Adipocyte (in vitro differentiated cells): ENCODE results near the gene SIN3B.
A peak's percentile ranks its signal among the peaks of the same experiment; 100 is the strongest.

Experiments used
- DNase-seq: peaks from one replicate; pipeline ENCODE4 v3.0.0-alpha.2; 2015; ENCODE audit warnings: low read depth
- H3K27me3 ChIP-seq: replicated peaks from 2 replicates; pipeline ENCODE4 v1.7.0; 2013; ENCODE audit warnings: mild to moderate bottlenecking, low read length, moderate library complexity; ENCODE audit not compliant: control insufficient read depth, insufficient read depth
- H3K36me3 ChIP-seq: 2 replicates; pipeline ENCODE4 v1.7.0; 2013; ENCODE audit warnings: low read length, mild to moderate bottlenecking, moderate library complexity; ENCODE audit not compliant: control insufficient read depth, insufficient read depth, severe bottlenecking
- H3K4me1 ChIP-seq: 2 replicates; pipeline ENCODE4 v1.7.0; 2013; ENCODE audit warnings: mild to moderate bottlenecking, low read length, moderate library complexity; ENCODE audit not compliant: control insufficient read depth, insufficient read depth
- H3K4me3 ChIP-seq: 2 replicates; pipeline ENCODE4 v1.7.0; 2013; ENCODE audit warnings: mild to moderate bottlenecking, low read length, moderate library complexity
- H3K9ac ChIP-seq: 2 replicates; pipeline ENCODE4 v1.7.0; 2013; ENCODE audit warnings: mild to moderate bottlenecking, low read length, moderate library complexity
- H3K9me3 ChIP-seq: 2 replicates; pipeline ENCODE4 v1.7.0; 2013; ENCODE audit warnings: mild to moderate bottlenecking, low read length, moderate library complexity; ENCODE audit not compliant: control insufficient read depth

SIN3B gene

DNA sequence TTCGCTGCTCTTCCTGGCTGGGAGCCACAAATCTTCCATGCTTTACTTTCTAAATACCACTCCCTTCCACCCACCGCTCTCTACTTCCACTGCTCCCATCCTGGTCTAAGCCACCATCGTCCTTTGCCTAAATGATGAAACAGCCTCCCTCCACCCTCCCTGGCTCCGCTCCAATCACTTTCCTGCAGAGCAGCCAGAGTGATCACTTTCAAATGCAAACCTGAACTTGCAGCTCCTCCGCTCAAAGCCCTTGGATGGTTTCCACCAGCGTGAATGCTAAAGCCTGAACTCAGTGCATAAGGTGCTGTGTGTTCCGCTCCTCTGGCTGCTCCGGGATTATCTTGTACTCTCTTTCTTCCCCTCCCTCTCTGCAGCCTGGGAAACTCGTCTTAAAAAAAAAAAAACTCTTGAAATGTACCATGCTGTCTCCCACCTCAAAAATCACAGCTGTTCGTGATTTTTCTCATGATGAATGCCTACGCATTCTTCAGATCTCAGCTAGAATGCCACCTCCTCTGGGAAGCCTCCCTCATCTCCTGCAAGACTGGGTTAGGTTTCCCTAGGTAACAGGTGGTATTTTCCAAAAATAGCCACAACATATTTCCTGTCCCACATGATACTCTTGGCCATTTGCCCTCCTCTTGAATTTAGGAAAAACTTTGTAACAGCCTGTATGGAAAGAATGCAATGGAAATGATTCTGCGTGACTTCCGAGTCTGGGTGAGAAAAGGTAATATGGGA is 3.7 kb upstream of the SIN3B start:
- Histone ChIP-seq H3K9me3 (no peaks in the 10 kb centered on the region), H3K9ac (peak overlapping the region; percentile 47), H3K27me3 (no peaks in the 10 kb centered on the region), H3K4me3 (peak overlapping the region; percentile 76), H3K4me1 (peaks cover 30% of the 10 kb centered on the region), H3K36me3 (no peaks in the 10 kb centered on the region)
- DNase-seq: peak; percentile 76

DNA sequence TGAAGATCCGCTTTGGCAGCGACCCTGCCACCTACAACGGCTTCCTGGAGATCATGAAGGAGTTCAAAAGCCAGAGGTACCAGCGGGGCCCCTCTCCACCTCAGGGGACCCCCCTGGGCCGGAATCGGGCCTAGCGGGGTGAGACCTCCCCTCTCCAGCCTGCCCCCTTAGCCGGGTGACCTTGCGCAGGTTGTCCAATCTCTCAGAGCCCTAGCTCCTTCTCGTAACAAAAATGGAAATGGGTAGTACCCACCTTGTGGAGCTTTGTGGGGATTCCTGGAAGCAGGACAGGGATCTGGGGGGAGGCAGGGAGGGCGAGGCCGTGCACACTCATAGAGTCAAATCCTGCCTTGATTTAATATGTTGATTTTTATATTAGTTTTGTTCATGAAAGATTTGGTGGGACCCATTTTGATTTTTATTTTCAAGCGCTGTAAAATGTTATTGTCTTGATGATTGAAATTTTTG is 658 bp downstream of the SIN3B start:
- Histone ChIP-seq H3K36me3 (peaks cover 34% of the 10 kb centered on the region), H3K4me3 (peak overlapping the region; percentile 93), H3K9ac (peak overlapping the region; percentile 95), H3K4me1 (peaks cover 20% of the 10 kb centered on the region), H3K9me3 (no peaks in the 10 kb centered on the region), H3K27me3 (no peaks in the 10 kb centered on the region)
- DNase-seq: peak; percentile 25

DNA sequence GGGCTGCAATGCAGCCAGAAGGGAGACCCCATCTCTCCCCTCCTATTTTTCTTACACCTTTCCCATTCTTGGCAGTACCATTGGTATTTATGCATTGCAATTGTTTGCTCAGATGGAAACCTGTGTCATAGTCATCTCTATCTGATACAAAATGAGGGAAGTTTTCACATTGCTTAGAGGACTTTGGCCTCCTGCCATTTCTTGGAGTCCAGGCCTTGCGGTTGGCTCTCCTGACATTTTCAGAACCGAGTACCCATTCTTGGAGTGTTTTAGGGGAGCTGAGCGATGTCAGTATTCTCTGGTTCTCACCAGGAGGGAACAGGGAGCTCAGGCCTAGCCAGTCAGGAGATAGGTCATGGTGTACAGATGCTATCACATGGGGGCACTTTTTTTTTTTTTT is 1.5 kb downstream of the SIN3B start:
- DNase-seq: peak; percentile 4
- H3K9ac ChIP-seq: peak overlapping the region; percentile 95
- H3K27me3 ChIP-seq: no peaks in the 10 kb centered on the region
- peaks cover 35% of the 10 kb centered on the region for H3K36me3 ChIP-seq
- peaks cover 12% of the 10 kb centered on the region for H3K4me1 ChIP-seq
- H3K9me3 ChIP-seq: no peaks in the 10 kb centered on the region
- H3K4me3 ChIP-seq: peak overlapping the region; percentile 93

DNA sequence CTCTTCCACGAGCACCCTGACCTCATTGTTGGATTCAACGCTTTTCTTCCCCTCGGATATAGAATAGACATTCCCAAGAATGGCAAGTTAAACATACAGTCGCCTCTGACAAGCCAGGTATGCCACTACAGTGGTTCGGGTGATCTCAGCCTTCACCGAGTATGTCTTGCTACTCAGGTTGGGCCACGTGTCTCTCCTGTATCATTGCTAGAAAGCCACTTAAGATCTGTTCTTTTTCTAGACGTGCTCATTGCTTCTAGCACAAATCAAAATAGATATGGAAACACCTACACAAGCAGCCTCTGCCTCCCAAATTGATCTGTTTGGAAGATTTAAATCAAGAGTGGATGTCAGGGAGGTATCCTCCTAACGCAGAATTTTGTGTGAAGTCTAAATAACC is 2.3 kb downstream of the SIN3B start:
- peaks cover 44% of the 10 kb centered on the region for H3K36me3 ChIP-seq
- H3K27me3 ChIP-seq: no peaks in the 10 kb centered on the region
- no peak overlapping the region for H3K4me3 ChIP-seq
- no peak for DNase-seq
- peaks cover 18% of the 10 kb centered on the region for H3K4me1 ChIP-seq
- H3K9me3 ChIP-seq: no peaks in the 10 kb centered on the region
- no peak overlapping the region for H3K9ac ChIP-seq

DNA sequence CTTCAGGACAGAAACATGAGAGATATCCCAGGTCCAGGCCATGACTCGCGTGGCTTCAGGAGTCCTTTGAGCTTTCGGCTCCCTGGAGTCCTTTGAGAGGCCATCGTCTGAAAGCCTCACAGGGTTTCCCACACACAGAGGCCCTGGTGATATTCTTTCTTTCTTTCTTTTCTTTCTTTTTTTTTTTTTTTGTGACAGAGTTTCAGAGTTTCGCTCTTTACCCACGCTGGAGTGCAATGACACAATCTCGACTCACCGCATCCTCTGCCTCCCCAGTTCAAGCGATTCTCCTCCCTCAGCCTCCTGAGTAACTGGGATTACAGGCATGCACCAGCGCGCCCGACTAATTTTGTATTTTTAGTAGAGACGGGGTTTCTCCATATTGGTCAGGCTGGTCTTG is 5.5 kb downstream of the SIN3B start:
- no peak for DNase-seq
- H3K9me3 ChIP-seq: no peaks in the 10 kb centered on the region
- H3K27me3 ChIP-seq: no peaks in the 10 kb centered on the region
- peaks cover 20% of the 10 kb centered on the region for H3K4me1 ChIP-seq
- no peak overlapping the region for H3K4me3 ChIP-seq
- H3K9ac ChIP-seq: no peak overlapping the region
- peaks cover 73% of the 10 kb centered on the region for H3K36me3 ChIP-seq

DNA sequence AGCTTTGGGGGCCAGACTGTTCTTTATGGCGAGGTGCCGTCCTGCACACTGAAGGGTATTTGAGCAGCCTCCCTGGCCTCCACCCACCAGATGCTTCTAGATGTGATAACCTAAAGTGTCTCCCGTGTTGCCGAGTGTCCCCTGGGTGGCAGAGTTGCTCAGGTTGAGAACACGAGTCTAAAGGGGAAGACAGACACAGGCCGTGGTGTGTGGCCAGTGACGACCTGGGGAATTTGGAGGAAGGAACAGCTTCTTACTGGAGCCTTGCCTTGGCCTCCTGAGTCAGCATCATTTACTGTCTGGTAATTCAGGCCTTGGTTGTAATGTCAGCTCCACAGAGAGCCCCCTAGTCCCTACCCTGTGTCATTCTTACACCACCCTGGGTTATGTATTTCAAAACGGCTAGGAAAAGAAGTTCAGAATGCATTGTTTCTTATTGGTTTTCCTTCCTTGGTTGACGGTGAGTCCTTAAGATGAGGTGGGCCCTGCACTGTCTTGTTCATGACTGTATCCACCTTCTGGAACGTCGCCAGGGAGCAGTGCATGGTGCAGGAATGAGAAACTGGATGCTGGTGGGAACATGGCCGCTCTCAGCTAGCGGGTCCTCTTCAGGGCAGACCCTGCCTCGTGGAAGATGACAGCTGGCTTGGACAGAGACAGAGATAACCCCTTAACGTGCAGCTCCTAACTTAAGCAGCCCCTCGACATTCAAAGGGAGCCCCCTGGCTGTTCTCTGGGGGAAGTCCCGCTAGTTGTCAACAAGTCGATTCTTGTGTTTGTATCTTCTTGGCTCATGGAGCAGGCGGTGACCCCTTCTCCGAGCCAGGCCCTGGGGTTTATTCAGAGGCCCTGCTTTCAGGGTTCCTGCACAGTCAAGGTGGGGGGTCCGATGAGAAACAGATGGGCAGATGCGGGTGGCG is 7.2 kb downstream of the SIN3B start:
- Histone ChIP-seq H3K4me1 (peaks cover 10% of the 10 kb centered on the region), H3K9ac (no peak overlapping the region), H3K27me3 (no peaks in the 10 kb centered on the region), H3K9me3 (no peaks in the 10 kb centered on the region), H3K36me3 (peaks cover 84% of the 10 kb centered on the region), H3K4me3 (no peak overlapping the region)
- DNase-seq: no peak

DNA sequence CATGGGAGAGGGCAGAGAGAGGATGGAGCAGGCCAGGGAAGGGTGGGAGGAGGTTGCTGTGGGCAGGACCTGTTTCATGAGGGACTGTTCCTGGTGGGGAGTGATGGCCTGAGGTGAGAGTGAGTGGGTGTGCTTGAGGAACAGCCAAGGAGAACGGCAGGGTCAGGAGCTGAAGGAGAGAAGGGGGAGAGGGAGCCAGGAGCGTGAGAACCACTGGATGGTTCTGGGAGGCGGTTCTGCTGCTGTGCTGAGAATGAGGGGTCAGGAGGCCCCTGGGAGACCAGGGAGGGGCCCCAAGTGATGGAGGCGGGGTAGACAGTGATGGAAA is 7.8 kb downstream of the SIN3B start:
- Histone ChIP-seq H3K9ac (no peak overlapping the region), H3K4me3 (no peak overlapping the region), H3K36me3 (peaks cover 84% of the 10 kb centered on the region), H3K4me1 (peaks cover 10% of the 10 kb centered on the region), H3K27me3 (no peaks in the 10 kb centered on the region), H3K9me3 (no peaks in the 10 kb centered on the region)
- DNase-seq: no peak

DNA sequence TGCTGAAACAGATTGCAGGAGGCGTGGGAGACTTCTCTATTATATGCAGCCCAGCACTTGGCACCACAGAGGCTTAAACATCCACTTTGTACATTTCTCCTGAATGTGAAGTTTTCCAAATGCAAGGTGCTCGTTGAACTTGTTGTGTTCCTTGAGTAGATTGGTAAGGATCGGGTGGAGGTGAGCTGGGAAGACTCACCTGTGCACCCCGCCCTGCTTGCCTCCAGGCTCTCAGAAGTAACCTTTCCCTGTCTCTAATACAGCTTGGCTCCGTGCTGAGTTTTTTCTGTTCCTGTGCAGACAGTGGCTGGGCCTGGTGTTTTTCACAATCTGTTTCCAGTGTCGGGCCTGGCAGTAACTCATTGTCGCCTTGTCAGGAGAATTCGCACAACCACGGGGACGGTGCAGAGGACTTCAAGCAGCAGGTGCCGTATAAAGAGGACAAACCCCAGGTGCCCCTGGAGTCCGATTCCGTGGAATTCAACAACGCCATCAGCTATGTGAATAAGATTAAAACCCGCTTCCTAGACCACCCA is 12.3 kb downstream of the SIN3B start:
- no peaks in the 10 kb centered on the region for H3K27me3 ChIP-seq
- no peak for DNase-seq
- H3K4me1 ChIP-seq: peaks cover 2% of the 10 kb centered on the region
- H3K4me3 ChIP-seq: no peak overlapping the region
- no peaks in the 10 kb centered on the region for H3K9me3 ChIP-seq
- peaks cover 92% of the 10 kb centered on the region for H3K36me3 ChIP-seq
- H3K9ac ChIP-seq: no peak overlapping the region

DNA sequence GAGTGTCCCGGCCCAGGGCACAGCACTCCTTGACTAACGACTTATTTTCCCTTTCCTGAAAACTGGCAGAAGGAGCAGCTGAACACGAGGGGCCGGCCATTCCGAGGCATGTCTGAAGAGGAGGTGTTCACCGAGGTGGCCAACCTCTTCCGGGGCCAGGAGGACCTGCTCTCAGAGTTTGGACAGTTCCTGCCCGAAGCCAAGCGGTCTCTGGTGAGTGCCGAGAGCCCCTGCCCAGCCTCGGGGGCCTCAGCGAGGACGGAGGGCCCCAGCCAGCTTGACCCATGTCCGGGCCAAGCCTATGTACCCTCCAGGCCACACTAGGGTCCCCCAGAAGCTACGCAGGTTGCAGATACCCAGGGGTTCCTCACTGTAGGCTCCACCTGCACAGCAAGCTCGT is 17.7 kb downstream of the SIN3B start:
- Histone ChIP-seq H3K4me1 (peaks cover 11% of the 10 kb centered on the region), H3K4me3 (no peak overlapping the region), H3K9me3 (no peaks in the 10 kb centered on the region), H3K9ac (no peak overlapping the region), H3K27me3 (no peaks in the 10 kb centered on the region), H3K36me3 (peaks cover 92% of the 10 kb centered on the region)
- DNase-seq: no peak

DNA sequence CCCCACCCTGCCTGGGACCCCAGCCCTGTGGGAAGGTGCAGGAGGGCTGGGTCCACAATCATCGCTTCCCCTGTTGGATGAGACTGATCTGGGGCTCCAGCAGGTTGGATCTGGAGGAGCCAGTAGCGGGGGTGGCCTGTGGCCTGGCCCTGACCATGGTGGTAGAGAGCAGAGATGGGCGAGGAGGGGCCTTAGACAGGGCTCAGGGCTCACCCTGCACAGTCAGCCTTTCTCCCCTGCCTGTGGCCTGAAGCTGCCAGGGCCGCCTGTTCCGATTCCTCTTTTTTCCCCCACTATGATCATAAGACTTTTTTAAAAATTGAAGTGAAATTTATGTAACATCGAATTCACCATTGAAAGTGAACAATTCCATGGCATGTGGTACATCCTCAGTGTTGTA is 18.2 kb downstream of the SIN3B start:
- no peak for DNase-seq
- Histone ChIP-seq H3K36me3 (peaks cover 92% of the 10 kb centered on the region), H3K4me1 (peaks cover 11% of the 10 kb centered on the region), H3K27me3 (no peaks in the 10 kb centered on the region), H3K9me3 (no peaks in the 10 kb centered on the region), H3K4me3 (no peak overlapping the region), H3K9ac (no peak overlapping the region)

DNA sequence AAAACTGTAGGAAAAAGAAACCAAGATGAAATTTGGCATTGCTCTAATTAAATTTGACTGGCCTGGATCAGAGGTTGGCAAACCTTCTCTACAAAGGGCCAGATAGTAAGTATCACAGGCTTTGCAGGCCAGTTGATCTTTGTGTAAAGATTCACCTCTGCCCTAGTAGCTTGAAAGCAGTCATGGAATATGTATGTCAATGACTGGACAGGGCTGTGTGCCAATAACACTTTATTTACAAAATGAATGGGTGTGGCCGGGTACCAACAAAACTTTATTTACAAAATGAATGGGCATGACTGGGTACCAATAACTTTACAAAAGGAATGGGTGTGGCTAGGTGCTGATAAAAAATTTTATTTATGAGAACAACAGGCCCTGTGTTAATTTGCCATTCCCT is 20.0 kb downstream of the SIN3B start:
- peaks cover 93% of the 10 kb centered on the region for H3K36me3 ChIP-seq
- H3K9me3 ChIP-seq: no peaks in the 10 kb centered on the region
- peak; percentile 25 for DNase-seq
- peaks cover 11% of the 10 kb centered on the region for H3K4me1 ChIP-seq
- H3K9ac ChIP-seq: no peak overlapping the region
- no peaks in the 10 kb centered on the region for H3K27me3 ChIP-seq
- H3K4me3 ChIP-seq: no peak overlapping the region
